ENCODE results near the gene VEZT.

- TF ChIP-seq EZH2phosphoT487 (IDR thresholded peaks at IDR 0.05; ENCODE audit: borderline replicate concordance, low read length): no peak
- TF ChIP-seq, protein P1, sequence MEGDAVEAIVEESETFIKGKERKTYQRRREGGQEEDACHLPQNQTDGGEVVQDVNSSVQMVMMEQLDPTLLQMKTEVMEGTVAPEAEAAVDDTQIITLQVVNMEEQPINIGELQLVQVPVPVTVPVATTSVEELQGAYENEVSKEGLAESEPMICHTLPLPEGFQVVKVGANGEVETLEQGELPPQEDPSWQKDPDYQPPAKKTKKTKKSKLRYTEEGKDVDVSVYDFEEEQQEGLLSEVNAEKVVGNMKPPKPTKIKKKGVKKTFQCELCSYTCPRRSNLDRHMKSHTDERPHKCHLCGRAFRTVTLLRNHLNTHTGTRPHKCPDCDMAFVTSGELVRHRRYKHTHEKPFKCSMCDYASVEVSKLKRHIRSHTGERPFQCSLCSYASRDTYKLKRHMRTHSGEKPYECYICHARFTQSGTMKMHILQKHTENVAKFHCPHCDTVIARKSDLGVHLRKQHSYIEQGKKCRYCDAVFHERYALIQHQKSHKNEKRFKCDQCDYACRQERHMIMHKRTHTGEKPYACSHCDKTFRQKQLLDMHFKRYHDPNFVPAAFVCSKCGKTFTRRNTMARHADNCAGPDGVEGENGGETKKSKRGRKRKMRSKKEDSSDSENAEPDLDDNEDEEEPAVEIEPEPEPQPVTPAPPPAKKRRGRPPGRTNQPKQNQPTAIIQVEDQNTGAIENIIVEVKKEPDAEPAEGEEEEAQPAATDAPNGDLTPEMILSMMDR (IDR thresholded peaks at IDR 0.05; ENCODE audit: low read depth, low read length, poor library complexity, severe bottlenecking): no peak
Observed at GRCh38 chr12:95215949-95216348, 1.7 kb upstream of the VEZT start.

Data from DOHH2 (cell line).